Measurements from ENCODE around the gene KDM6B. TPM values are rescaled to one million over a fixed set of nuclear protein-coding genes. Genes with fewer than 3 reads are reported as not detected.

The KDM6B gene
- total RNA-seq, 4 donors from 2014 or later, result 4.8 to 14.4 (median 10.4) TPM

DNA sequence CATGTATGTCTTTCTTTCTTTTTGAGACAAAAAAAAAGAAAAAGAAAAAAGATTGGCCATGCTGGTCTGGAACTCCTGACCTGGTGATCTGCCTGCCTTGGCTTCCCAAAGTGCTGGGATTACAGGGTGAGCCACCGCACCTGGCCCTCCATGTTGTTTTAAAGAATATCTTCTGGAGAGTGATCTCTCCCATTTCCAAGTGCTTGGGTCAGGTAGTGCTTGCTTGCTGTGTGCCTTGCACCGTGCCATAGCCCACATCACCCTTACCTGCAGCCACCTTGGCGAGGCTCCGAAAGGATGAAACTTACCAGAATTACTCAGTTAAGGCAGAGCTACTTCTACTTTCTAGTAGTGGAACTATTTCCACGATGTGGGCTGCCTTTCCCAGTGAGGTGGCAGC, 19.0 kb upstream of the KDM6B start:
- DNase-seq, result no peak
- H3K27ac ChIP-seq, result no peak overlapping the region
- H3K9me3 ChIP-seq, result no peaks in the 10 kb centered on the region
- no peaks in the 10 kb centered on the region for H3K27me3 ChIP-seq
- WGBS, 2 donors, result 87% methylated on average over 5 of the region's 5 CpGs
- no peak for TF ChIP-seq POLR2A (IDR thresholded peaks at IDR 0.05)
- TF ChIP-seq, protein P1, sequence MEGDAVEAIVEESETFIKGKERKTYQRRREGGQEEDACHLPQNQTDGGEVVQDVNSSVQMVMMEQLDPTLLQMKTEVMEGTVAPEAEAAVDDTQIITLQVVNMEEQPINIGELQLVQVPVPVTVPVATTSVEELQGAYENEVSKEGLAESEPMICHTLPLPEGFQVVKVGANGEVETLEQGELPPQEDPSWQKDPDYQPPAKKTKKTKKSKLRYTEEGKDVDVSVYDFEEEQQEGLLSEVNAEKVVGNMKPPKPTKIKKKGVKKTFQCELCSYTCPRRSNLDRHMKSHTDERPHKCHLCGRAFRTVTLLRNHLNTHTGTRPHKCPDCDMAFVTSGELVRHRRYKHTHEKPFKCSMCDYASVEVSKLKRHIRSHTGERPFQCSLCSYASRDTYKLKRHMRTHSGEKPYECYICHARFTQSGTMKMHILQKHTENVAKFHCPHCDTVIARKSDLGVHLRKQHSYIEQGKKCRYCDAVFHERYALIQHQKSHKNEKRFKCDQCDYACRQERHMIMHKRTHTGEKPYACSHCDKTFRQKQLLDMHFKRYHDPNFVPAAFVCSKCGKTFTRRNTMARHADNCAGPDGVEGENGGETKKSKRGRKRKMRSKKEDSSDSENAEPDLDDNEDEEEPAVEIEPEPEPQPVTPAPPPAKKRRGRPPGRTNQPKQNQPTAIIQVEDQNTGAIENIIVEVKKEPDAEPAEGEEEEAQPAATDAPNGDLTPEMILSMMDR (IDR thresholded peaks at IDR 0.05), result no peak
- no peaks in the 10 kb centered on the region for H3K36me3 ChIP-seq
- no peaks in the 10 kb centered on the region for H3K4me1 ChIP-seq
- intact Hi-C loops (cut with DNase I), result no loop called here
- H3K4me3 ChIP-seq (replicated peaks in 1 of 3), result no peak overlapping the region

DNA sequence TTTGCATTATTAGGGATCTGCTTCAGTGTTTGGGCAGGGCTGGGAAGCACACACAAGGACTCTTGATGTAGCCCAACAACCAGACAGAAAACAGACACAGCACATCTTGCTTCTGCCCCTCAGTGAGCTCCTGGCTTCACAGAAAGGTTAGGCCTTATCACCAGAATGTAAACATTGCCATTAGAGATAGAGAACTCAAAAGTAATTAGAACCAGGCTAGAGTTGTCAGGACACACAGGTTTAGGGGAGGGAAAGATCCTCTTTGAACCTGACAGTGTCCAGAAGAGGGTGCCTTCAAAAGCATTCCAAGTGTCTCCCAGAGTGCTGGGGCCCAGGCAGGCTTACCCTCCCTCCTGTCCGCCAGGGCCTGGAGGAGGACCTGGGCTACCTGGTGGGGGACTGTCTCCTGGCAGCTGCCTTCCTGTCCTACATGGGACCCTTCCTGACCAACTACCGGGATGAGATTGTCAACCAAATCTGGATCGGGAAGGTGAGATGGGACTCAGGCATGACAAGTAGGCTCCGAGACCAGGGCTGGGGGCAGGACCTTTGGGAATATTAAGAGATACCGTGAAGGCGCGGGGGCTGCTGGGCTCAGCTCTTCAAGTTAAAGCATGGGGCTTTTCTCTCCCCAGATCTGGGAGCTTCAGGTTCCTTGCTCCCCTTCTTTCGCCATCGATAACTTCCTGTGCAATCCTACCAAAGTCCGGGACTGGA, 16.9 kb upstream of the KDM6B start:
- H3K27me3 ChIP-seq, result no peaks in the 10 kb centered on the region
- no peak for TF ChIP-seq POLR2A (IDR thresholded peaks at IDR 0.05)
- TF ChIP-seq, protein P1 (IDR thresholded peaks at IDR 0.05), result no peak
- H3K4me3 ChIP-seq (replicated peaks in 1 of 3), result no peak overlapping the region
- no peaks in the 10 kb centered on the region for H3K36me3 ChIP-seq
- intact Hi-C loops (cut with DNase I), result no loop called here
- DNase-seq, result no peak
- H3K27ac ChIP-seq, result no peak overlapping the region
- 92 to 94% methylated on average over 7 to 10 of the region's 10 CpGs for WGBS, 2 donors
- no peaks in the 10 kb centered on the region for H3K9me3 ChIP-seq
- no peaks in the 10 kb centered on the region for H3K4me1 ChIP-seq

GRCh38 chr17:7817643-7817964, 16.4 kb upstream of the KDM6B start:
- 87 to 93% methylated on average over 4 to 9 of the region's 9 CpGs for WGBS, 2 donors
- Histone ChIP-seq H3K27me3 (no peaks in the 10 kb centered on the region), H3K27ac (no peak overlapping the region), H3K4me3 (replicated peaks in 1 of 3) (no peak overlapping the region), H3K9me3 (no peaks in the 10 kb centered on the region), H3K4me1 (no peaks in the 10 kb centered on the region), H3K36me3 (no peaks in the 10 kb centered on the region)
- no peak for DNase-seq
- intact Hi-C loops (cut with DNase I), result no loop called here
- TF ChIP-seq, protein P1 (IDR thresholded peaks at IDR 0.05), result no peak
- no peak for TF ChIP-seq POLR2A (IDR thresholded peaks at IDR 0.05)

DNA sequence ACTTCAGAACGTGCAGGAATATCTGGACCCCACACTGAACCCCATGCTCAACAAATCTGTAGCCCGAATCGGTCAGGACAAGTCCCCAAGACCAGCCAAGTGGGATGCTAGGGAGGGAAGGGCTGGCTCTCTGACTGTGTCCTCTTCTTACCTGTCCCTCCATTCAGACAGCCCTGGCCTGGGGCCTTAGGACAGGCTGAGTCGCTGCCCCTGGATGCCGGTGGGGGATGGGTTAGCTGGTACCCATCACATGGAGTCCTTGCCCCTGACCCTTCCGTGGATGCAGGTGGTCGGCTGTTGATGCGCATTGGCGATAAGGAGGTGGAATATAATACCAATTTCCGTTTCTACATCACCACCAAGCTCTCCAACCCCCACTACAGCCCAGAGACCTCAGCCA, 16.0 kb upstream of the KDM6B start:
- no peak for DNase-seq
- TF ChIP-seq, protein P1 (IDR thresholded peaks at IDR 0.05), result no peak
- TF ChIP-seq POLR2A (IDR thresholded peaks at IDR 0.05), result no peak
- intact Hi-C loops (cut with DNase I), result no loop called here
- Histone ChIP-seq H3K4me3 (replicated peaks in 1 of 3) (no peak overlapping the region), H3K27ac (no peak overlapping the region), H3K36me3 (no peaks in the 10 kb centered on the region), H3K9me3 (no peaks in the 10 kb centered on the region), H3K27me3 (no peaks in the 10 kb centered on the region), H3K4me1 (no peaks in the 10 kb centered on the region)
- 71 to 88% methylated on average over 8 to 10 of the region's 10 CpGs for WGBS, 2 donors

GRCh38 chr17:7818746-7819645, 15.0 kb upstream of the KDM6B start:
- no peaks in the 10 kb centered on the region for H3K27me3 ChIP-seq
- no peak for TF ChIP-seq POLR2A (IDR thresholded peaks at IDR 0.05)
- TF ChIP-seq, protein P1 (IDR thresholded peaks at IDR 0.05), result no peak
- no peak overlapping the region for H3K4me3 ChIP-seq (replicated peaks in 1 of 3)
- no peak overlapping the region for H3K27ac ChIP-seq
- no peaks in the 10 kb centered on the region for H3K36me3 ChIP-seq
- DNase-seq, result no peak
- no peaks in the 10 kb centered on the region for H3K9me3 ChIP-seq
- no peaks in the 10 kb centered on the region for H3K4me1 ChIP-seq
- intact Hi-C loops (cut with DNase I), result no loop called here
- WGBS, 2 donors, result 88 to 89% methylated on average over 23 to 25 of the region's 27 CpGs
